Sigmoid colon (tissue), 4 donors: ENCODE measurements around the gene C17orf75.

Source experiments
- CTCF ChIP-seq, 4 experiments: fragments of 450-650 bp in 3 of 4; fragments of 200-600 bp in 1 of 4; IDR thresholded peaks; one replicate each; pipeline ENCODE4 v1.5.1; 2016 to 2019; ENCODE audit warnings: antibody characterized with exemption in 4 of 4, mild to moderate bottlenecking in 3 of 4, moderate library complexity in 2 of 4
- EP300 ChIP-seq, 4 donors: sonication (generic); formaldehyde crosslinking; IDR thresholded peaks; one replicate each; pipeline ENCODE4 v1.6.1; 2017; ENCODE audit warnings: antibody characterized with exemption in 4 of 4
- POLR2A ChIP-seq, 2 donors: fragments of 450-650 bp; IDR thresholded peaks; one replicate each; pipeline ENCODE4 v1.6.1; 2016; ENCODE audit warnings: antibody characterized with exemption in 2 of 2, mild to moderate bottlenecking in 2 of 2, moderate library complexity in 2 of 2
- POLR2AphosphoS5 ChIP-seq, 4 donors: sonication (generic); formaldehyde crosslinking; IDR thresholded peaks; one replicate each; pipeline ENCODE4 v1.6.1; 2017; ENCODE audit warnings: antibody characterized with exemption in 4 of 4

DNA sequence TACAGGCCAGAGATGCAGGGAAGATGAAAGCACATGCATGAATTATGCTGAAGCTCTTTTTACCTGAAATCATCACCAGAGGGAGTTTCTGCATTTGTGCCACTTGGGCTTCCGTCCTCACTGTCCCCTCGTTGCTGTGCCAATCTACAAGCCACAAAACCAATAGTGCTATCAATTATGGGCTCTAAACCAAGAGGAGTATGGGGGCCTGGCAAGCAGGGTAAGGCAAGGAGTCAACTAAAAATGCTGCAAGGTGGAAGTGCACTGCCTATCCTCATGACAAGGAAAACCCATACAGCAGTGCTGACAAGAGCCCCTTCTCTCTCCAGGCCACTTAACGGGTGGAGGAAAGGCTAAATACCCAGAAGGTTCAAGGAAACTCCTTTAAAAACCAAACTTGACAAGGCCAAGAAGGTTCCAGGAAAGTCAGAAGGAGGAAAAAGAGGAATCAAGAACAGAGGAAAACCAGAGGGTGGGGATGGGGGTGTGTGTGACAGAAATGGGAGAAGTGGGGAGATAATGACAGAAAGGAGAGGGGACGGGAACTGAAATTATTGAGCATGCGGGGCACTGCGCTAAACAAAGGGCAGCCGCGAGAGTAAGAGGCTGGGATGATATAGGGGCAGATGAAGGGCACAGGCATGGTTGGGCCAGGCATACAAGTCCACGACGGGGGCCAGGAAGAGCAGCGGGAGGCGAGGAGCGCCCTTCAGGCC lies 674 bp downstream of the C17orf75 start:
- TF ChIP-seq EP300 (IDR thresholded peaks at IDR 0.05) (no peak), CTCF (IDR thresholded peaks at IDR 0.05) (no peak), POLR2A (IDR thresholded peaks at IDR 0.05) (no peak), POLR2AphosphoS5 (IDR thresholded peaks at IDR 0.05) (no peak)
